Measurements from ENCODE around the gene PRPSAP2. TPM values are rescaled to one million over a fixed set of nuclear protein-coding genes. Genes with fewer than 3 reads are reported as not detected.
"Not testable (repeated sequence)": the region's sequence is repeated elsewhere in the genome, so short reads cannot be mapped to it uniquely, and the experiment has no call there.

Gene PRPSAP2
- total RNA-seq, 1 donor from 2014 or later, result 44.8 TPM

- no peak for DNase-seq (ENCODE audit: low read depth in 2 of 2)
These were observed 80.2 kb downstream of the PRPSAP2 start for GRCh38 chr17:18937981-18938691.

GRCh38 chr17:18938692-18939023 lies 80.7 kb downstream of the PRPSAP2 start:
- DNase-seq (ENCODE audit: low read depth in 2 of 2), result no peak

- no peak for DNase-seq (ENCODE audit: low read depth in 2 of 2)
These were observed 86.7 kb downstream of the PRPSAP2 start for GRCh38 chr17:18944646-18945045.

- peak in 1 of 2 donors; percentile 33 for DNase-seq (ENCODE audit: low read depth in 2 of 2)
These were observed 88.6 kb downstream of the PRPSAP2 start for GRCh38 chr17:18946536-18946935.

GRCh38 chr17:18947866-18948265 lies 89.9 kb downstream of the PRPSAP2 start:
- DNase-seq (ENCODE audit: low read depth in 2 of 2), result no peak

GRCh38 chr17:18948476-18949006 lies 90.6 kb downstream of the PRPSAP2 start:
- DNase-seq (ENCODE audit: low read depth in 2 of 2), result no peak

- DNase-seq (ENCODE audit: low read depth in 2 of 2), result no peak
These were observed 91.6 kb downstream of the PRPSAP2 start for GRCh38 chr17:18949566-18949965.

GRCh38 chr17:18950346-18950745 lies 92.4 kb downstream of the PRPSAP2 start:
- DNase-seq (ENCODE audit: low read depth in 2 of 2), result no peak

- DNase-seq (ENCODE audit: low read depth in 2 of 2), result no peak
These were observed 93.3 kb downstream of the PRPSAP2 start for GRCh38 chr17:18950944-18951905.

GRCh38 chr17:18951941-18952842 lies 94.3 kb downstream of the PRPSAP2 start, which contains the start of gene SLC5A10:
TSS of gene SLC5A10 (plus strand) at chr17:18952165. CDS start at chr17:18952206, 41 bp downstream.
- DNase-seq (ENCODE audit: low read depth in 2 of 2), result no peak

GRCh38 chr17:18953231-18953728 lies 95.3 kb downstream of the PRPSAP2 start:
- DNase-seq (ENCODE audit: low read depth in 2 of 2), result no peak

- DNase-seq (ENCODE audit: low read depth in 2 of 2), result no peak
These were observed 96.4 kb downstream of the PRPSAP2 start for GRCh38 chr17:18954321-18954720.

GRCh38 chr17:18955009-18955408 lies 97.1 kb downstream of the PRPSAP2 start:
- no peak for DNase-seq (ENCODE audit: low read depth in 2 of 2)

GRCh38 chr17:18956021-18956420 lies 98.1 kb downstream of the PRPSAP2 start:
- DNase-seq (ENCODE audit: low read depth in 2 of 2), result not testable (repeated sequence)

GRCh38 chr17:18956581-18956980 lies 98.7 kb downstream of the PRPSAP2 start:
- DNase-seq (ENCODE audit: low read depth in 2 of 2), result no peak

- no peak for DNase-seq (ENCODE audit: low read depth in 2 of 2)
These were observed 99.9 kb downstream of the PRPSAP2 start for GRCh38 chr17:18957831-18958230.

- DNase-seq (ENCODE audit: low read depth in 2 of 2), result no peak
These were observed 100.7 kb downstream of the PRPSAP2 start for GRCh38 chr17:18958611-18959010.

- DNase-seq (ENCODE audit: low read depth in 2 of 2), result no peak
These were observed 101.3 kb downstream of the PRPSAP2 start for GRCh38 chr17:18959071-18959844.

- no peak for DNase-seq (ENCODE audit: low read depth in 2 of 2)
These were observed 101.9 kb downstream of the PRPSAP2 start for GRCh38 chr17:18959845-18960240.

- no peak for DNase-seq (ENCODE audit: low read depth in 2 of 2)
These were observed 102.3 kb downstream of the PRPSAP2 start for GRCh38 chr17:18960241-18960665.

All from lung microvascular endothelial cell (primary cell).